WERI-Rb-1 (cell line): ENCODE measurements around the gene PDP2.

ENCODE experiments used
- DNase-seq: peaks from one replicate; pipeline ENCODE4 v3.0.0-alpha.2; 2020
- H3K27ac ChIP-seq: fragments of 250-450 bp; sonication (Bioruptor Pico); 2 replicates; pipeline ENCODE4 v1.5.1; 2020; ENCODE audit warnings: mild to moderate bottlenecking, moderate library complexity
- H3K27me3 ChIP-seq: fragments of 250-450 bp; sonication (Bioruptor Pico); 2 replicates; pipeline ENCODE4 v1.5.1; 2021; ENCODE audit warnings: mild to moderate bottlenecking, low read depth, moderate library complexity; ENCODE audit not compliant: insufficient read depth, severe bottlenecking
- H3K36me3 ChIP-seq: fragments of 250-450 bp; sonication (Bioruptor Pico); 2 replicates; pipeline ENCODE4 v1.5.1; 2020; ENCODE audit warnings: mild to moderate bottlenecking, moderate library complexity
- H3K4me3 ChIP-seq: 2 replicates; pipeline ENCODE4 v1.5.1; 2011; ENCODE audit warnings: low read depth, mild to moderate bottlenecking, control low read depth, low read length
- H3K9me3 ChIP-seq: fragments of 250-450 bp; sonication (Bioruptor Pico); 2 replicates; pipeline ENCODE4 v1.5.1; 2021; ENCODE audit warnings: mild to moderate bottlenecking, moderate library complexity; ENCODE audit not compliant: severe bottlenecking
- CTCF ChIP-seq: IDR thresholded peaks from 2 replicates; pipeline ENCODE4 v1.5.1; 2011; ENCODE audit warnings: low read depth, mild to moderate bottlenecking, control low read depth, inconsistent platforms, low read length

The PDP2 gene

GRCh38 chr16:66925322-66925840 is 45.1 kb downstream of the PDP2 start, which contains the start of gene RRAD:
Gene RRAD (minus strand): TSS chr16:66925535. CDS start chr16:66925179, 356 bp downstream.
- no peaks in the 10 kb centered on the region for H3K27me3 ChIP-seq

GRCh38 chr16:66926171-66926947 is 46.0 kb downstream of the PDP2 start:
- TF ChIP-seq CTCF = no peak
- Histone ChIP-seq H3K27ac (peak overlapping the region; percentile 78), H3K27me3 (no peaks in the 10 kb centered on the region), H3K9me3 (no peaks in the 10 kb centered on the region), H3K36me3 (peaks cover 32% of the 10 kb centered on the region), H3K4me3 (no peak overlapping the region)
- peak; percentile 50 for DNase-seq

More at GRCh38 chr16:66925322-66925840, 45.1 kb downstream of the PDP2 start, which contains the start of gene RRAD:
- H3K9me3 ChIP-seq = no peaks in the 10 kb centered on the region
- DNase-seq = peak; percentile 69
- peak within 1 kb of the TSS; percentile 78 for H3K27ac ChIP-seq
- H3K36me3 ChIP-seq = peaks cover 36% of the 10 kb centered on the region
- H3K4me3 ChIP-seq = peak within 1 kb of the TSS; percentile 71
- TF ChIP-seq CTCF = no peak

- Histone ChIP-seq H3K27me3 (no peaks in the 10 kb centered on the region), H3K9me3 (no peaks in the 10 kb centered on the region), H3K4me3 (no peak overlapping the region), H3K27ac (peak overlapping the region; percentile 67), H3K36me3 (peaks cover 32% of the 10 kb centered on the region)
- TF ChIP-seq CTCF = no peak
- no peak for DNase-seq
Measured at GRCh38 chr16:66926961-66927436, 46.7 kb downstream of the PDP2 start.

GRCh38 chr16:66927918-66928649 is 47.8 kb downstream of the PDP2 start:
- H3K27ac ChIP-seq = peak overlapping the region; percentile 67
- H3K9me3 ChIP-seq = no peaks in the 10 kb centered on the region
- H3K4me3 ChIP-seq = no peak overlapping the region
- no peak for DNase-seq
- no peak for TF ChIP-seq CTCF
- H3K27me3 ChIP-seq = no peaks in the 10 kb centered on the region
- H3K36me3 ChIP-seq = peaks cover 28% of the 10 kb centered on the region

- Histone ChIP-seq H3K27ac (peak overlapping the region; percentile 67), H3K4me3 (no peak overlapping the region), H3K9me3 (no peaks in the 10 kb centered on the region), H3K36me3 (peaks cover 20% of the 10 kb centered on the region), H3K27me3 (no peaks in the 10 kb centered on the region)
- peak; percentile 82 for TF ChIP-seq CTCF
- DNase-seq = peak; percentile 84
Measured at GRCh38 chr16:66928702-66929388, 48.5 kb downstream of the PDP2 start.
